CD4-positive, alpha-beta T cell treated with Interleukin-12 subunit alpha and Interleukin-12 subunit beta, for 1 hour (primary cell): ENCODE data around the gene DAB1.
"Not testable (repeated sequence)": the region's sequence is repeated elsewhere in the genome, so short reads cannot be mapped to it uniquely, and the experiment has no call there.

Experiments
- DNase-seq: peaks from one replicate; pipeline ENCODE4 v3.0.0-alpha.2; 2020

The DAB1 gene

GRCh38 chr1:57353654-57354053, 70.2 kb downstream of the DAB1 start:
- DNase-seq = no peak

GRCh38 chr1:57350610-57351009, 73.2 kb downstream of the DAB1 start:
- no peak for DNase-seq

GRCh38 chr1:57348921-57349320, 74.9 kb downstream of the DAB1 start:
- DNase-seq = no peak

GRCh38 chr1:57345916-57346315, 77.9 kb downstream of the DAB1 start:
- DNase-seq = no peak

GRCh38 chr1:57344265-57344664, 79.6 kb downstream of the DAB1 start:
- DNase-seq = no peak

- DNase-seq = not testable (repeated sequence)
Measured at GRCh38 chr1:57343298-57343915, 80.5 kb downstream of the DAB1 start.

GRCh38 chr1:57341721-57342120, 82.1 kb downstream of the DAB1 start:
- no peak for DNase-seq

GRCh38 chr1:57340334-57341070, 83.4 kb downstream of the DAB1 start:
- no peak for DNase-seq

- DNase-seq = no peak
Measured at GRCh38 chr1:57337623-57338022, 86.2 kb downstream of the DAB1 start.

- no peak for DNase-seq
Measured at GRCh38 chr1:57336793-57337192, 87.1 kb downstream of the DAB1 start.

- no peak for DNase-seq
Measured at GRCh38 chr1:57331620-57332019, 92.2 kb downstream of the DAB1 start.

GRCh38 chr1:57329937-57330336, 93.9 kb downstream of the DAB1 start:
- DNase-seq = no peak

- DNase-seq = no peak
Measured at GRCh38 chr1:57329001-57329527, 94.8 kb downstream of the DAB1 start.

GRCh38 chr1:57327946-57328345, 95.9 kb downstream of the DAB1 start:
- no peak for DNase-seq

- DNase-seq = no peak
Measured at GRCh38 chr1:57327336-57327735, 96.5 kb downstream of the DAB1 start.

- no peak for DNase-seq
Measured at GRCh38 chr1:57325536-57325935, 98.3 kb downstream of the DAB1 start.

GRCh38 chr1:57325117-57325516, 98.7 kb downstream of the DAB1 start:
- DNase-seq = no peak

GRCh38 chr1:57324388-57324787, 99.5 kb downstream of the DAB1 start:
- DNase-seq = no peak

GRCh38 chr1:57321776-57322175, 102.1 kb downstream of the DAB1 start:
- DNase-seq = no peak

GRCh38 chr1:57319791-57320190, 104.1 kb downstream of the DAB1 start:
- DNase-seq = no peak

GRCh38 chr1:57319165-57319564, 104.7 kb downstream of the DAB1 start:
- no peak for DNase-seq

- no peak for DNase-seq
Measured at GRCh38 chr1:57316861-57317260, 107.0 kb downstream of the DAB1 start.

- no peak for DNase-seq
Measured at GRCh38 chr1:57316291-57316690, 107.6 kb downstream of the DAB1 start.

GRCh38 chr1:57312869-57313268, 111.0 kb downstream of the DAB1 start:
- no peak for DNase-seq

- DNase-seq = no peak
Measured at GRCh38 chr1:57311411-57311810, 112.4 kb downstream of the DAB1 start.
